Sigmoid colon (tissue), 7 donors: ENCODE results near the gene FRA10AC1. TPM values are rescaled to one million over a fixed set of nuclear protein-coding genes. Genes with fewer than 3 reads are reported as not detected.

Source experiments
- DNase-seq: peaks from one replicate; pipeline ENCODE4 v3.0.0-alpha.2; 2019
- H3K27ac ChIP-seq, 4 donors: fragments of 200-600 bp; sonication (generic); one replicate each; pipeline ENCODE4 v1.5.1; 2016 to 2019; ENCODE audit warnings: mild to moderate bottlenecking in 1 of 4
- H3K27me3 ChIP-seq, 3 donors: fragments of 200-600 bp; sonication (generic); one replicate each; pipeline ENCODE4 v1.5.1; 2019; ENCODE audit warnings: mild to moderate bottlenecking in 1 of 3
- H3K36me3 ChIP-seq, 4 donors: fragments of 200-600 bp; sonication (generic); one replicate each; pipeline ENCODE4 v1.5.1; 2016 to 2019
- H3K4me1 ChIP-seq, 4 donors: fragments of 200-600 bp; sonication (generic); one replicate each; pipeline ENCODE4 v1.5.1; 2017 to 2019
- H3K4me3 ChIP-seq, 4 donors: fragments of 200-600 bp; sonication (generic); one replicate each; pipeline ENCODE4 v1.5.1; 2017 to 2019; ENCODE audit warnings: mild to moderate bottlenecking in 2 of 4, moderate library complexity in 1 of 4
- H3K9me3 ChIP-seq, 4 donors: fragments of 200-600 bp in 3 of 4; sonication (generic) in 3 of 4; one replicate each; pipeline versions ENCODE4 v1.5.1 to v1.6.1; 2013 to 2019
- EP300 ChIP-seq, 4 donors: sonication (generic); formaldehyde crosslinking; IDR thresholded peaks; one replicate each; pipeline ENCODE4 v1.6.1; 2017; ENCODE audit warnings: antibody characterized with exemption in 4 of 4
- POLR2A ChIP-seq, 2 donors: fragments of 450-650 bp; IDR thresholded peaks; one replicate each; pipeline ENCODE4 v1.6.1; 2016; ENCODE audit warnings: antibody characterized with exemption in 2 of 2, mild to moderate bottlenecking in 2 of 2, moderate library complexity in 2 of 2
- POLR2AphosphoS5 ChIP-seq, 4 donors: sonication (generic); formaldehyde crosslinking; IDR thresholded peaks; one replicate each; pipeline ENCODE4 v1.6.1; 2017; ENCODE audit warnings: antibody characterized with exemption in 4 of 4
- WGBS, 2 donors: extraction: QIAGEN DNeasy Blood & Tissue Kit; methylation state at CpG; one replicate each; pipeline ENCODE4 v1.1.7; 2013; 5-methylcytosine and 5-hydroxymethylcytosine counted together
- intact Hi-C: fragments of 100-400 bp; cut with DNase I; formaldehyde crosslinking; loops from one replicate; pipeline ENCODE4 v1.15.1; 2023
- polyA plus RNA-seq, 3 donors: library from polyadenylated mRNA; stranded (reverse); fragments of 200-250 nt; gene quantifications; one replicate each; pipeline ENCODE4 v1.2.3, GENCODE V29; 2013
- total RNA-seq, 4 donors: library from RNA; depleted of rRNA; stranded (reverse); fragments of >200 nt; gene quantifications; one replicate each; pipeline ENCODE4 v1.1.0, GENCODE V29; 2016
- TF ChIP-seq, protein P1 (sequence below), 4 experiments: fragments of 450-650 bp in 3 of 4; fragments of 200-600 bp in 1 of 4; IDR thresholded peaks; one replicate each; pipeline ENCODE4 v1.5.1; 2016 to 2019; ENCODE audit warnings: antibody characterized with exemption in 4 of 4, mild to moderate bottlenecking in 3 of 4, moderate library complexity in 2 of 4
- donor health status: healthy with polysubstance abuse.
- donor health status: Bipolar disorder and iron deficiency.
- donor health status: healthy.

FRA10AC1 gene, protein sequence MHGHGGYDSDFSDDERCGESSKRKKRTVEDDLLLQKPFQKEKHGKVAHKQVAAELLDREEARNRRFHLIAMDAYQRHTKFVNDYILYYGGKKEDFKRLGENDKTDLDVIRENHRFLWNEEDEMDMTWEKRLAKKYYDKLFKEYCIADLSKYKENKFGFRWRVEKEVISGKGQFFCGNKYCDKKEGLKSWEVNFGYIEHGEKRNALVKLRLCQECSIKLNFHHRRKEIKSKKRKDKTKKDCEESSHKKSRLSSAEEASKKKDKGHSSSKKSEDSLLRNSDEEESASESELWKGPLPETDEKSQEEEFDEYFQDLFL
- total RNA-seq (10 to 100 TPM; 11.3 to 23.5 (median 17.3) TPM), polyA plus RNA-seq (10 to 100 TPM in 1 of 3 donors, 1 to 10 TPM in 2; 4.2 to 14.3 (median 5.4) TPM)

DNA sequence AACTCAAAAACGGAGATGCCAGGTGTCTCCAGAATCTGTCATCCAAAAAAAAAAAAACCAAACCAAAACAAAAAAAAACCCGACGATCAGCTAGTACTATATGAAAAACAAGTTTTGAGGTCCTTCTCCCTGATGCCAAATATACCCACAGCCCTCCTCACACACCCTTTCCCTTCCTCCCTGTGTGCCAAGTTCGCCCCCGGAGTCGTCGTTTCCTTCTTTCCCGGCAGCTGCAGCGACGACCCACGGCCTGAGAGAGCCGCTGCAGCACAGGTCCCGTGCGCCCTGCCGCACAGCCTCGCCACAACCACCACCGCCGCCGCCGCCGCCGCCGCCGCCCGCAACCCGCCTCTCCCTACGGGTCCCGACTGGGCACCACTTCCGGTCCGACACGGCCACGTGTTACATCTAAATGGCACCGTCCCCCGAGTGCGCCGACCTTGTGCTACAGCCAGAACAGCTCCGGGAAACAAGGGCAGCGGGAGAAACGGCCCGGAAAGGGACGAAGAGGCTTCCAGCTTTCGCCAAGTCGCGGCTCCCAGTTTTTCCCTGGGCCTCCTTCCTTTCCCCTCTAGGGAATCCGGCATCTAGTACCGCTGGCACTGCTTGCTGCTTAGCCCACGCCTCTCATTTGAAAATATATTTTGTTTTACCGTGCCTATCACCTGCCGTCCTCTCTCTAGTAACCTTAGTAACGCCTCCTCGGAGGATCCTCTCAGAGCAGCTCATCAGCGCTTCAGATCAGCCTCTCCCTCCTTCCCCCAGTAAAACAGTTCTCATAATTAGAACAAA lies at the start of gene FRA10AC1:
TSS of gene FRA10AC1 (minus strand) at position 383 of the 792 bp plus-strand sequence. CDS start 2,486 bp downstream, outside the sequence.
- TF ChIP-seq, protein P1, sequence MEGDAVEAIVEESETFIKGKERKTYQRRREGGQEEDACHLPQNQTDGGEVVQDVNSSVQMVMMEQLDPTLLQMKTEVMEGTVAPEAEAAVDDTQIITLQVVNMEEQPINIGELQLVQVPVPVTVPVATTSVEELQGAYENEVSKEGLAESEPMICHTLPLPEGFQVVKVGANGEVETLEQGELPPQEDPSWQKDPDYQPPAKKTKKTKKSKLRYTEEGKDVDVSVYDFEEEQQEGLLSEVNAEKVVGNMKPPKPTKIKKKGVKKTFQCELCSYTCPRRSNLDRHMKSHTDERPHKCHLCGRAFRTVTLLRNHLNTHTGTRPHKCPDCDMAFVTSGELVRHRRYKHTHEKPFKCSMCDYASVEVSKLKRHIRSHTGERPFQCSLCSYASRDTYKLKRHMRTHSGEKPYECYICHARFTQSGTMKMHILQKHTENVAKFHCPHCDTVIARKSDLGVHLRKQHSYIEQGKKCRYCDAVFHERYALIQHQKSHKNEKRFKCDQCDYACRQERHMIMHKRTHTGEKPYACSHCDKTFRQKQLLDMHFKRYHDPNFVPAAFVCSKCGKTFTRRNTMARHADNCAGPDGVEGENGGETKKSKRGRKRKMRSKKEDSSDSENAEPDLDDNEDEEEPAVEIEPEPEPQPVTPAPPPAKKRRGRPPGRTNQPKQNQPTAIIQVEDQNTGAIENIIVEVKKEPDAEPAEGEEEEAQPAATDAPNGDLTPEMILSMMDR (IDR thresholded peaks at IDR 0.05) = peak; percentile 25 to 79 (median 42)
- peak in 1 of 4 donors; percentile 44 for TF ChIP-seq EP300 (IDR thresholded peaks at IDR 0.05)
- TF ChIP-seq POLR2A (IDR thresholded peaks at IDR 0.05) = peak; percentile 19 to 21
- peak; percentile 70 to 93 (median 86) for TF ChIP-seq POLR2AphosphoS5 (IDR thresholded peaks at IDR 0.05)
- no peaks in the 10 kb centered on the region for H3K27me3 ChIP-seq
- 0 to 1% methylated on average over 52 of the region's 52 CpGs for WGBS, 2 donors
- H3K27ac ChIP-seq = peak within 1 kb of the TSS; percentile 85 to 93 (median 89)
- peak; percentile 98 for DNase-seq
- H3K4me3 ChIP-seq = peak within 1 kb of the TSS; percentile 58 to 70 (median 65)
- peaks cover 0 to 26% (median 11%) of the 10 kb centered on the region in 4 donors for H3K4me1 ChIP-seq
- no peaks in the 10 kb centered on the region for H3K9me3 ChIP-seq
- intact Hi-C loops = loop anchor here (1.0 to 10.0 kb wide), 4 partner anchors 52 to 662 kb away; partner anchors contain the start of genes NOC3L and SLC35G1
- peaks cover 0 to 22% (median 0%) of the 10 kb centered on the region in 4 donors for H3K36me3 ChIP-seq

DNA sequence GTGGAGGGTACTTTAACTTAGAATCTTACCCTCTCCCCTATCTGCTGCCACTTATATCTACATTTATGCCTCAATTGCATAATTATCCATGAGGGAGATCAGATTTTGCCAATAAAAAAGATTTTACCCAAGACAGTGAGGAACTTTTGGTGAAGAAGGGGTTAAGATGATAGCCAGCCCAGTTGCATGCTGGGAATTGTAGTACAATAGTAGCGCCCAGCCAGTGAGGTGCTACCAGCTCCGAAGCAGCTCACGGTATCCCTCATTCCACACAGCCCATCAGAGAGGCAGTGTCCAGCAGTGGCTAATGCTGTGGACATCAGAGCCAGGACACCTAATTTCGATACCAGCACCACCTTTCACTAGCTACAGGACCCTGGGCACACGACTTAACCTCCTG lies 49.4 kb upstream of the FRA10AC1 start:
- H3K27me3 ChIP-seq = no peaks in the 10 kb centered on the region
- H3K27ac ChIP-seq = peak overlapping the region in 2 of 4 donors; percentile 28 to 32
- TF ChIP-seq, protein P1 (IDR thresholded peaks at IDR 0.05) = no peak
- TF ChIP-seq POLR2AphosphoS5 (IDR thresholded peaks at IDR 0.05) = peak in 1 of 4 donors; percentile 16
- 8 to 9% methylated on average over 5 of the region's 5 CpGs for WGBS, 2 donors
- peaks cover 0 to 79% (median 47%) of the 10 kb centered on the region in 4 donors for H3K4me1 ChIP-seq
- no peaks in the 10 kb centered on the region for H3K36me3 ChIP-seq
- peak overlapping the region in 3 of 4 donors; percentile 10 to 32 (median 20) for H3K4me3 ChIP-seq
- no peaks in the 10 kb centered on the region for H3K9me3 ChIP-seq
- no peak for DNase-seq
- intact Hi-C loops = loop anchor here (5.0 kb wide), 1 partner anchor 65 kb away; no protein-coding TSS in a partner anchor

DNA sequence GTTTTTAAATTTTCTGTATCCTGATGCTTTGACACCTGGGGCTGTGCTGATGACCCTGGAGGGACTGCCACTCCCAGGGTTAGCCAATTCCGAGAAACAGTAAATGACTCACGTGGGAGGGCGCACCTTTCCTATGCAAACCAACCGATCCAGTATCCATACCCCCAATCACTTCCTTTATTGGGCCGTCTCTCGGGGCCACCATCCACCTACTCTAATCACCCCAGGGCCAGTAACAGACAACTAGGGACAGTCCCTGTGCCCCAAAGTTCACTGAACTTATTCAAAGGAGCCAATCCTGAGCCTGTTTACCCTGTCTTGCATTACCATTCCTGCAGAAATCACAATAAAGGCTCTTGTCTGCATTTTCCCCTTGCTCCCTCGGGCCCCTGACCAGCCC lies 48.7 kb upstream of the FRA10AC1 start:
- no peak overlapping the region for H3K27ac ChIP-seq
- WGBS, 2 donors = 22 to 48% methylated on average over 7 of the region's 7 CpGs
- H3K4me3 ChIP-seq = no peak overlapping the region
- no peaks in the 10 kb centered on the region for H3K27me3 ChIP-seq
- peaks cover 0 to 77% (median 47%) of the 10 kb centered on the region in 4 donors for H3K4me1 ChIP-seq
- DNase-seq = no peak
- intact Hi-C loops = loop anchor here (5.0 kb wide), 1 partner anchor 66 kb away; no protein-coding TSS in a partner anchor
- no peaks in the 10 kb centered on the region for H3K9me3 ChIP-seq
- TF ChIP-seq POLR2A (IDR thresholded peaks at IDR 0.05) = no peak
- TF ChIP-seq, protein P1 (IDR thresholded peaks at IDR 0.05) = no peak
- TF ChIP-seq POLR2AphosphoS5 (IDR thresholded peaks at IDR 0.05) = no peak
- TF ChIP-seq EP300 (IDR thresholded peaks at IDR 0.05) = no peak
- no peaks in the 10 kb centered on the region for H3K36me3 ChIP-seq

DNA sequence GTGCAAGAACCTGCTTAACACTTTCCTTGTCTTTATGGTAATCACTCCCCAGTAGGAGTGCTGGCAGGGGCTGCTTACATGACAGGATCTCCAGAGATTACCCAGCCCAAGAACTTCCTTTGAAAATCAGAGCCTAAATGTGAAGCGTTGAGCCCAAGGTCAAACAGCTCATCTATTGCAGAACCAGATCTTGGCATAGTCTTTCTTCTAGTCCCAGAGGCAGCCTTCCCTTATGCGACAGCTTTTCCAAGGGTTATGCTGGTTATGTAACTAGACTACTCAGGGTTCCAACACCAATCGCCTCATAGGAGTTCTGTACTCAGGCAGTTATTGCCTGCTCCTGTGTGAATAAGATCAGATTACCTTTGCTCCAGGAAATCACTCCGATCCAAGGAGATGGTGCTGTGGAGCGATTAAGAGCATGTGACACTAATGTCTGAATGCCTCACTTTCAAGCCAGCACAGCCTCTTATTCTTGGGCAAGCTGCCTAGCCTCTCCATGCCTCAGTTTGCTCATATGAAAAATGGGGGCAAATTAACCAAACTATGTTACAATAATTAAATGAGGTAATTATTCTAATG lies 46.9 kb upstream of the FRA10AC1 start:
- H3K36me3 ChIP-seq = no peaks in the 10 kb centered on the region
- 16 to 63% methylated on average over 5 of the region's 5 CpGs for WGBS, 2 donors
- peaks cover 0 to 65% (median 40%) of the 10 kb centered on the region in 4 donors for H3K4me1 ChIP-seq
- intact Hi-C loops = no loop called here
- peak overlapping the region in 2 of 4 donors; percentile 26 to 52 for H3K27ac ChIP-seq
- DNase-seq = no peak
- no peak overlapping the region for H3K4me3 ChIP-seq
- TF ChIP-seq POLR2AphosphoS5 (IDR thresholded peaks at IDR 0.05) (no peak), EP300 (IDR thresholded peaks at IDR 0.05) (no peak), POLR2A (IDR thresholded peaks at IDR 0.05) (no peak)
- TF ChIP-seq, protein P1 (IDR thresholded peaks at IDR 0.05) = no peak
- no peaks in the 10 kb centered on the region for H3K9me3 ChIP-seq
- no peaks in the 10 kb centered on the region for H3K27me3 ChIP-seq
